ENCODE results near the gene VAV2.

The VAV2 gene

GRCh38 chr9:134026581-134026980, 34.5 kb upstream of the VAV2 start:
- Histone ChIP-seq H3K9ac (ENCODE audit: low read length) (no peak overlapping the region), H3K4me2 (ENCODE audit: low read depth, low read length, poor library complexity, severe bottlenecking) (no peak overlapping the region), H3K36me3 (ENCODE audit: low read length) (no peaks in the 10 kb centered on the region), H3K27me3 (ENCODE audit: low read length) (no peaks in the 10 kb centered on the region), H3F3A (ENCODE audit: insufficient read depth) (peaks cover 6% of the 10 kb centered on the region; the same call in 1 of the 2 replicates), H3K9me2 (replicated peaks; ENCODE audit: insufficient read depth, low read length) (no peaks in the 10 kb centered on the region), H3K9me3 (ENCODE audit: insufficient read depth, low read length) (no peaks in the 10 kb centered on the region), H3K4me3 (ENCODE audit: insufficient read depth, low read length, poor library complexity, severe bottlenecking) (no peak overlapping the region), H2AFZ (ENCODE audit: low read depth, low read length, severe bottlenecking) (no peak overlapping the region), H3K79me2 (ENCODE audit: insufficient read depth, low read length) (no peaks in the 10 kb centered on the region), H4K20me1 (ENCODE audit: low read depth, low read length) (no peaks in the 10 kb centered on the region), H3K27ac (ENCODE audit: low read depth, low read length) (no peak overlapping the region)
- no peak for TF ChIP-seq CTCF (IDR thresholded peaks at IDR 0.05; ENCODE audit: insufficient read depth, low read length, poor library complexity, severe bottlenecking)
- TF ChIP-seq EZH2phosphoT487 (conservative IDR thresholded peaks at IDR 0.05; ENCODE audit: low read length) = no peak

GRCh38 chr9:134025606-134026541, 33.8 kb upstream of the VAV2 start:
- Histone ChIP-seq H4K20me1 (ENCODE audit: low read depth, low read length) (no peaks in the 10 kb centered on the region), H3K36me3 (ENCODE audit: low read length) (no peaks in the 10 kb centered on the region), H3K4me2 (ENCODE audit: low read depth, low read length, poor library complexity, severe bottlenecking) (peak overlapping the region; percentile 71), H3K9me3 (ENCODE audit: insufficient read depth, low read length) (no peaks in the 10 kb centered on the region), H3K27me3 (ENCODE audit: low read length) (no peaks in the 10 kb centered on the region), H3K79me2 (ENCODE audit: insufficient read depth, low read length) (no peaks in the 10 kb centered on the region), H3K9me2 (replicated peaks; ENCODE audit: insufficient read depth, low read length) (no peaks in the 10 kb centered on the region), H3K9ac (ENCODE audit: low read length) (peak overlapping the region; percentile 54), H3F3A (ENCODE audit: insufficient read depth) (peaks cover 6% of the 10 kb centered on the region; the same call in 1 of the 2 replicates), H2AFZ (ENCODE audit: low read depth, low read length, severe bottlenecking) (peak overlapping the region; percentile 96), H3K27ac (ENCODE audit: low read depth, low read length) (no peak overlapping the region), H3K4me3 (ENCODE audit: insufficient read depth, low read length, poor library complexity, severe bottlenecking) (peak overlapping the region; percentile 66)
- TF ChIP-seq EZH2phosphoT487 (conservative IDR thresholded peaks at IDR 0.05; ENCODE audit: low read length) = no peak
- no peak for TF ChIP-seq CTCF (IDR thresholded peaks at IDR 0.05; ENCODE audit: insufficient read depth, low read length, poor library complexity, severe bottlenecking)

- Histone ChIP-seq H3K4me3 (ENCODE audit: insufficient read depth, low read length, poor library complexity, severe bottlenecking) (peak within 1 kb of the TSS; percentile 66), H3K9me3 (ENCODE audit: insufficient read depth, low read length) (no peaks in the 10 kb centered on the region), H3K4me2 (ENCODE audit: low read depth, low read length, poor library complexity, severe bottlenecking) (peak within 1 kb of the TSS; percentile 71), H3K9me2 (replicated peaks; ENCODE audit: insufficient read depth, low read length) (no peaks in the 10 kb centered on the region), H4K20me1 (ENCODE audit: low read depth, low read length) (no peaks in the 10 kb centered on the region), H3K9ac (ENCODE audit: low read length) (peak within 1 kb of the TSS; percentile 54), H3K79me2 (ENCODE audit: insufficient read depth, low read length) (no peaks in the 10 kb centered on the region), H3K36me3 (ENCODE audit: low read length) (no peaks in the 10 kb centered on the region), H3F3A (ENCODE audit: insufficient read depth) (peaks cover 6% of the 10 kb centered on the region; the same call in 1 of the 2 replicates), H3K27me3 (ENCODE audit: low read length) (no peaks in the 10 kb centered on the region), H3K27ac (ENCODE audit: low read depth, low read length) (no peak within 1 kb of the TSS), H2AFZ (ENCODE audit: low read depth, low read length, severe bottlenecking) (peak within 1 kb of the TSS; percentile 96)
- no peak for TF ChIP-seq EZH2phosphoT487 (conservative IDR thresholded peaks at IDR 0.05; ENCODE audit: low read length)
- no peak for TF ChIP-seq CTCF (IDR thresholded peaks at IDR 0.05; ENCODE audit: insufficient read depth, low read length, poor library complexity, severe bottlenecking)
Measured at GRCh38 chr9:134024828-134025605, 32.9 kb upstream of the VAV2 start, which contains the start of gene BRD3OS. TSS of gene BRD3OS (plus strand) at chr9:134025481. CDS start at chr9:134026748, 1,267 bp downstream.
